Measurements from ENCODE around the gene ZNF225. TPM values are rescaled to one million over a fixed set of nuclear protein-coding genes. Genes with fewer than 3 reads are reported as not detected.
A peak's percentile ranks its signal among the peaks of the same experiment; 100 is the strongest.

The ZNF225 gene
- total RNA-seq (1 to 10 TPM; 3.6 to 9.8 TPM), polyA plus RNA-seq (1 to 10 TPM; 1.4 TPM)
- long read RNA-seq, donor 1, full-length matches to known transcripts = 2 of 2 reads
- long read RNA-seq, donor 1, partial matches to known transcripts = 0 of 2 reads
- long read RNA-seq, donor 1, other reads (novel, unspliced or antisense) = 0 of 2 reads
- long read RNA-seq, donor 2, full-length matches to known transcripts = 1 of 1 reads
- long read RNA-seq, donor 2, partial matches to known transcripts = 0 of 1 reads
- long read RNA-seq, donor 2, other reads (novel, unspliced or antisense) = 0 of 1 reads
- long read RNA-seq, donor 3 = 0 reads
- long read RNA-seq, donor 4 = 0 reads
- long read RNA-seq, donor 5, partial matches to known transcripts = 0 of 2 reads
- long read RNA-seq, donor 5, other reads (novel, unspliced or antisense) = 0 of 2 reads

GRCh38 chr19:44113138-44113783 is at the start of gene ZNF225:
TSS of gene ZNF225 (plus strand) at chr19:44113399. CDS start at chr19:44115828, 2,429 bp downstream.
- Histone ChIP-seq H3K36me3 (ENCODE audit: control insufficient read depth in 4 of 4, insufficient read depth in 4 of 4, low read length in 4 of 4) (peaks cover 9 to 18% (median 11%) of the 10 kb centered on the region in 4 donors), H3K9me3 (ENCODE audit: control insufficient read depth in 4 of 4, insufficient read depth in 3 of 4, low read length in 3 of 4) (peaks cover 0 to 6% (median 3%) of the 10 kb centered on the region in 4 donors), H3K27me3 (ENCODE audit: control insufficient read depth in 3 of 3, insufficient read depth in 3 of 3, low read length in 2 of 3) (no peaks in the 10 kb centered on the region), H3K4me1 (ENCODE audit: control insufficient read depth in 5 of 5, insufficient read depth in 5 of 5, low read length in 5 of 5) (peaks cover 0 to 7% (median 1%) of the 10 kb centered on the region in 5 donors), H3K27ac (ENCODE audit: low read depth in 1 of 2, low read length in 1 of 2) (peak within 1 kb of the TSS; percentile 76 to 85), H3K4me3 (peak within 1 kb of the TSS; percentile 96), H3K9ac (ENCODE audit: insufficient read depth in 1 of 2, low read length in 2 of 2) (peak within 1 kb of the TSS; percentile 73 to 83)
- 0% methylated on average over 44 of the region's 44 CpGs for WGBS, 2 donors
- DNase-seq (peak; percentile 98 to 100 (median 100)), ATAC-seq (ENCODE audit: insufficient read depth, low FRiP score) (peak; percentile 97)
- TF ChIP-seq CTCF (IDR thresholded peaks at IDR 0.05; ENCODE audit: control extremely low read depth, extremely low read depth) = no peak

- Histone ChIP-seq H3K4me3 (no peak overlapping the region), H3K9me3 (ENCODE audit: control insufficient read depth in 4 of 4, insufficient read depth in 3 of 4, low read length in 3 of 4) (peaks cover 14 to 35% (median 26%) of the 10 kb centered on the region in 4 donors)
- TF ChIP-seq CTCF (IDR thresholded peaks at IDR 0.05; ENCODE audit: control extremely low read depth, extremely low read depth) = no peak
Measured at GRCh38 chr19:44066305-44066704, 46.9 kb upstream of the ZNF225 start.

GRCh38 chr19:44069415-44069814 is 43.8 kb upstream of the ZNF225 start:
- 96 to 100% methylated on average over 1 of the region's 1 CpG for WGBS, 2 donors
- DNase-seq (no peak), ATAC-seq (ENCODE audit: insufficient read depth, low FRiP score) (no peak)
- peaks cover 14 to 28% (median 22%) of the 10 kb centered on the region in 4 donors for H3K9me3 ChIP-seq (ENCODE audit: control insufficient read depth in 4 of 4, insufficient read depth in 3 of 4, low read length in 3 of 4)
- H3K4me1 ChIP-seq (ENCODE audit: control insufficient read depth in 5 of 5, insufficient read depth in 5 of 5, low read length in 5 of 5) = peaks cover 0 to 15% (median 0%) of the 10 kb centered on the region in 5 donors
- no peak overlapping the region for H3K27ac ChIP-seq (ENCODE audit: low read depth in 1 of 2, low read length in 1 of 2)
- no peak overlapping the region for H3K4me3 ChIP-seq
- TF ChIP-seq CTCF (IDR thresholded peaks at IDR 0.05; ENCODE audit: control extremely low read depth, extremely low read depth) = no peak
- H3K36me3 ChIP-seq (ENCODE audit: control insufficient read depth in 4 of 4, insufficient read depth in 4 of 4, low read length in 4 of 4) = peaks cover 12 to 41% (median 27%) of the 10 kb centered on the region in 4 donors
- H3K9ac ChIP-seq (ENCODE audit: insufficient read depth in 1 of 2, low read length in 2 of 2) = no peak overlapping the region
- no peaks in the 10 kb centered on the region for H3K27me3 ChIP-seq (ENCODE audit: control insufficient read depth in 3 of 3, insufficient read depth in 3 of 3, low read length in 2 of 3)

More at GRCh38 chr19:44066305-44066704, 46.9 kb upstream of the ZNF225 start:
- Histone ChIP-seq H3K27ac (ENCODE audit: low read depth in 1 of 2, low read length in 1 of 2) (no peak overlapping the region), H3K27me3 (ENCODE audit: control insufficient read depth in 3 of 3, insufficient read depth in 3 of 3, low read length in 2 of 3) (no peaks in the 10 kb centered on the region), H3K36me3 (ENCODE audit: control insufficient read depth in 4 of 4, insufficient read depth in 4 of 4, low read length in 4 of 4) (peaks cover 22 to 70% (median 50%) of the 10 kb centered on the region in 4 donors), H3K9ac (ENCODE audit: insufficient read depth in 1 of 2, low read length in 2 of 2) (no peak overlapping the region), H3K4me1 (ENCODE audit: control insufficient read depth in 5 of 5, insufficient read depth in 5 of 5, low read length in 5 of 5) (peaks cover 0 to 1% (median 0%) of the 10 kb centered on the region in 5 donors)
- no peak for ATAC-seq (ENCODE audit: insufficient read depth, low FRiP score)
- 62 to 79% methylated on average over 3 of the region's 3 CpGs for WGBS, 2 donors
- DNase-seq = no peak
